Sigmoid colon (tissue), 7 donors: ENCODE measurements around the gene KIF12. TPM values are rescaled to one million over a fixed set of nuclear protein-coding genes. Genes with fewer than 3 reads are reported as not detected.

Experiments
- DNase-seq: peaks from one replicate; pipeline ENCODE4 v3.0.0-alpha.2; 2019
- H3K27ac ChIP-seq, 4 donors: fragments of 200-600 bp; sonication (generic); one replicate each; pipeline ENCODE4 v1.5.1; 2016 to 2019; ENCODE audit warnings: mild to moderate bottlenecking in 1 of 4
- H3K27me3 ChIP-seq, 3 donors: fragments of 200-600 bp; sonication (generic); one replicate each; pipeline ENCODE4 v1.5.1; 2019; ENCODE audit warnings: mild to moderate bottlenecking in 1 of 3
- H3K36me3 ChIP-seq, 4 donors: fragments of 200-600 bp; sonication (generic); one replicate each; pipeline ENCODE4 v1.5.1; 2016 to 2019
- H3K4me1 ChIP-seq, 4 donors: fragments of 200-600 bp; sonication (generic); one replicate each; pipeline ENCODE4 v1.5.1; 2017 to 2019
- H3K4me3 ChIP-seq, 4 donors: fragments of 200-600 bp; sonication (generic); one replicate each; pipeline ENCODE4 v1.5.1; 2017 to 2019; ENCODE audit warnings: mild to moderate bottlenecking in 2 of 4, moderate library complexity in 1 of 4
- H3K9me3 ChIP-seq, 4 donors: fragments of 200-600 bp in 3 of 4; sonication (generic) in 3 of 4; one replicate each; pipeline versions ENCODE4 v1.5.1 to v1.6.1; 2013 to 2019
- CTCF ChIP-seq, 4 experiments: fragments of 450-650 bp in 3 of 4; fragments of 200-600 bp in 1 of 4; IDR thresholded peaks; one replicate each; pipeline ENCODE4 v1.5.1; 2016 to 2019; ENCODE audit warnings: antibody characterized with exemption in 4 of 4, mild to moderate bottlenecking in 3 of 4, moderate library complexity in 2 of 4
- EP300 ChIP-seq, 4 donors: sonication (generic); formaldehyde crosslinking; IDR thresholded peaks; one replicate each; pipeline ENCODE4 v1.6.1; 2017; ENCODE audit warnings: antibody characterized with exemption in 4 of 4
- POLR2A ChIP-seq, 2 donors: fragments of 450-650 bp; IDR thresholded peaks; one replicate each; pipeline ENCODE4 v1.6.1; 2016; ENCODE audit warnings: antibody characterized with exemption in 2 of 2, mild to moderate bottlenecking in 2 of 2, moderate library complexity in 2 of 2
- POLR2AphosphoS5 ChIP-seq, 4 donors: sonication (generic); formaldehyde crosslinking; IDR thresholded peaks; one replicate each; pipeline ENCODE4 v1.6.1; 2017; ENCODE audit warnings: antibody characterized with exemption in 4 of 4
- WGBS, 2 donors: extraction: QIAGEN DNeasy Blood & Tissue Kit; methylation state at CpG; one replicate each; pipeline ENCODE4 v1.1.7; 2013; 5-methylcytosine and 5-hydroxymethylcytosine counted together
- intact Hi-C: fragments of 100-400 bp; cut with DNase I; formaldehyde crosslinking; loops from one replicate; pipeline ENCODE4 v1.15.1; 2023
- polyA plus RNA-seq, 3 donors: library from polyadenylated mRNA; stranded (reverse); fragments of 200-250 nt; gene quantifications; one replicate each; pipeline ENCODE4 v1.2.3, GENCODE V29; 2013
- total RNA-seq, 4 donors: library from RNA; depleted of rRNA; stranded (reverse); fragments of >200 nt; gene quantifications; one replicate each; pipeline ENCODE4 v1.1.0, GENCODE V29; 2016
- donor health status: healthy with polysubstance abuse.
- donor health status: Bipolar disorder and iron deficiency.
- donor health status: healthy.

Gene KIF12
- total and polyA plus RNA-seq, 7 donors, result 1.4 to 6.9 (median 3.7) TPM; not detected in 3

GRCh38 chr9:114086607-114087006 lies 12.5 kb downstream of the KIF12 start:
- intact Hi-C loops, result no loop called here
- no peak overlapping the region for H3K4me3 ChIP-seq
- H3K4me1 ChIP-seq, result no peaks in the 10 kb centered on the region
- H3K36me3 ChIP-seq, result no peaks in the 10 kb centered on the region
- H3K27ac ChIP-seq, result no peak overlapping the region
- TF ChIP-seq EP300 (IDR thresholded peaks at IDR 0.05) (no peak), CTCF (IDR thresholded peaks at IDR 0.05) (no peak), POLR2A (IDR thresholded peaks at IDR 0.05) (no peak), POLR2AphosphoS5 (IDR thresholded peaks at IDR 0.05) (no peak)
- H3K27me3 ChIP-seq, result no peaks in the 10 kb centered on the region
- peak; percentile 34 for DNase-seq
- WGBS, 2 donors, result 90 to 91% methylated on average over 4 of the region's 4 CpGs
- H3K9me3 ChIP-seq, result no peaks in the 10 kb centered on the region

GRCh38 chr9:114086009-114086408 lies 13.1 kb downstream of the KIF12 start:
- no peak overlapping the region for H3K27ac ChIP-seq
- no peaks in the 10 kb centered on the region for H3K4me1 ChIP-seq
- intact Hi-C loops, result no loop called here
- H3K36me3 ChIP-seq, result no peaks in the 10 kb centered on the region
- no peak overlapping the region for H3K4me3 ChIP-seq
- DNase-seq, result peak; percentile 44
- no peak for TF ChIP-seq POLR2AphosphoS5 (IDR thresholded peaks at IDR 0.05)
- TF ChIP-seq POLR2A (IDR thresholded peaks at IDR 0.05), result no peak
- no peak for TF ChIP-seq CTCF (IDR thresholded peaks at IDR 0.05)
- no peak for TF ChIP-seq EP300 (IDR thresholded peaks at IDR 0.05)
- WGBS, 2 donors, result 83 to 88% methylated on average over 6 of the region's 6 CpGs
- no peaks in the 10 kb centered on the region for H3K27me3 ChIP-seq
- no peaks in the 10 kb centered on the region for H3K9me3 ChIP-seq

GRCh38 chr9:114085387-114085789 lies 13.7 kb downstream of the KIF12 start:
- WGBS, 2 donors, result 91 to 94% methylated on average over 9 of the region's 9 CpGs
- TF ChIP-seq POLR2A (IDR thresholded peaks at IDR 0.05), result no peak
- TF ChIP-seq EP300 (IDR thresholded peaks at IDR 0.05), result no peak
- TF ChIP-seq CTCF (IDR thresholded peaks at IDR 0.05), result no peak
- no peak for TF ChIP-seq POLR2AphosphoS5 (IDR thresholded peaks at IDR 0.05)
- no peaks in the 10 kb centered on the region for H3K9me3 ChIP-seq
- H3K4me1 ChIP-seq, result no peaks in the 10 kb centered on the region
- intact Hi-C loops, result no loop called here
- H3K36me3 ChIP-seq, result no peaks in the 10 kb centered on the region
- H3K27me3 ChIP-seq, result no peaks in the 10 kb centered on the region
- no peak overlapping the region for H3K27ac ChIP-seq
- DNase-seq, result peak; percentile 48
- H3K4me3 ChIP-seq, result no peak overlapping the region

- H3K4me3 ChIP-seq, result no peak overlapping the region
- H3K9me3 ChIP-seq, result no peaks in the 10 kb centered on the region
- TF ChIP-seq POLR2A (IDR thresholded peaks at IDR 0.05), result no peak
- TF ChIP-seq CTCF (IDR thresholded peaks at IDR 0.05), result no peak
- no peak for TF ChIP-seq EP300 (IDR thresholded peaks at IDR 0.05)
- TF ChIP-seq POLR2AphosphoS5 (IDR thresholded peaks at IDR 0.05), result no peak
- no peak overlapping the region for H3K27ac ChIP-seq
- WGBS, 2 donors, result 81 to 84% methylated on average over 11 of the region's 11 CpGs
- H3K4me1 ChIP-seq, result no peaks in the 10 kb centered on the region
- no peaks in the 10 kb centered on the region for H3K27me3 ChIP-seq
- intact Hi-C loops, result no loop called here
- DNase-seq, result peak; percentile 35
- H3K36me3 ChIP-seq, result no peaks in the 10 kb centered on the region
Measured at GRCh38 chr9:114084282-114085073, 14.6 kb downstream of the KIF12 start.
